Neural crest cell (in vitro differentiated cells): ENCODE measurements around the gene BMPR1A. TPM values are rescaled to one million over a fixed set of nuclear protein-coding genes. Genes with fewer than 3 reads are reported as not detected.

Experiments
- DNase-seq: peaks from one replicate; pipeline ENCODE4 v3.0.0; 2021; ENCODE audit warnings: low read depth, mixed read lengths, low spot score
- H3K27ac Mint-ChIP-seq: one replicate; pipeline ENCODE4 v1.8.0; 2021; ENCODE audit warnings: mild to moderate bottlenecking, mixed read lengths; ENCODE audit not compliant: unreplicated experiment
- H3K27me3 Mint-ChIP-seq: 2 replicates; pipeline ENCODE4 v1.8.0; 2021; ENCODE audit warnings: low read depth, mild to moderate bottlenecking, mixed read lengths
- H3K36me3 Mint-ChIP-seq: 2 replicates; pipeline ENCODE4 v1.8.0; 2021; ENCODE audit warnings: low read depth, mild to moderate bottlenecking, mixed read lengths
- H3K4me1 Mint-ChIP-seq: 2 replicates; pipeline ENCODE4 v1.8.0; 2021; ENCODE audit warnings: mixed read lengths
- H3K4me3 Mint-ChIP-seq: one replicate; pipeline ENCODE4 v1.8.0; 2021; ENCODE audit warnings: mild to moderate bottlenecking, mixed read lengths
- H3K9me3 Mint-ChIP-seq: 2 replicates; pipeline ENCODE4 v1.8.0; 2021; ENCODE audit warnings: mixed read lengths
- CTCF ChIP-seq: fragments of 200-600 bp; sonication (generic); conservative IDR thresholded peaks from 2 replicates; pipeline ENCODE4 v1.5.0; 2021; ENCODE audit warnings: antibody characterized with exemption, mild to moderate bottlenecking
- total RNA-seq: library from RNA; stranded (reverse); gene quantifications from 2 replicates; pipeline ENCODE4 v1.2.1, GENCODE V29; 2021

The BMPR1A gene
- total RNA-seq, 1 donor from 2014 or later, result 78.6 TPM

GRCh38 chr10:86942441-86943315, 186.3 kb downstream of the BMPR1A start:
- H3K27ac Mint-ChIP-seq, result no peak overlapping the region
- no peaks in the 10 kb centered on the region for H3K9me3 Mint-ChIP-seq
- no peak overlapping the region for H3K4me3 Mint-ChIP-seq
- H3K36me3 Mint-ChIP-seq, result no peaks in the 10 kb centered on the region
- no peaks in the 10 kb centered on the region for H3K27me3 Mint-ChIP-seq
- TF ChIP-seq CTCF, result no peak
- DNase-seq, result no peak
- H3K4me1 Mint-ChIP-seq, result peaks cover 17% of the 10 kb centered on the region

- no peak for DNase-seq
- Mint-ChIP-seq H3K36me3 (no peaks in the 10 kb centered on the region), H3K27me3 (no peaks in the 10 kb centered on the region), H3K4me1 (peaks cover 17% of the 10 kb centered on the region), H3K27ac (no peak overlapping the region), H3K4me3 (no peak overlapping the region), H3K9me3 (no peaks in the 10 kb centered on the region)
- TF ChIP-seq CTCF, result no peak
Measured at GRCh38 chr10:86943316-86944030, 187.1 kb downstream of the BMPR1A start.

GRCh38 chr10:86944031-86944419, 187.6 kb downstream of the BMPR1A start:
- H3K27ac Mint-ChIP-seq, result no peak overlapping the region
- H3K36me3 Mint-ChIP-seq, result no peaks in the 10 kb centered on the region
- H3K4me3 Mint-ChIP-seq, result no peak overlapping the region
- no peaks in the 10 kb centered on the region for H3K9me3 Mint-ChIP-seq
- TF ChIP-seq CTCF, result no peak
- H3K27me3 Mint-ChIP-seq, result no peaks in the 10 kb centered on the region
- H3K4me1 Mint-ChIP-seq, result peaks cover 17% of the 10 kb centered on the region
- DNase-seq, result no peak

- Mint-ChIP-seq H3K36me3 (no peaks in the 10 kb centered on the region), H3K27me3 (no peaks in the 10 kb centered on the region), H3K4me3 (no peak overlapping the region), H3K27ac (no peak overlapping the region), H3K9me3 (no peaks in the 10 kb centered on the region), H3K4me1 (peaks cover 16% of the 10 kb centered on the region)
- no peak for TF ChIP-seq CTCF
- DNase-seq, result no peak
Measured at GRCh38 chr10:86944471-86944870, 188.1 kb downstream of the BMPR1A start.

GRCh38 chr10:86944907-86945306, 188.5 kb downstream of the BMPR1A start:
- DNase-seq, result no peak
- H3K36me3 Mint-ChIP-seq, result no peaks in the 10 kb centered on the region
- no peaks in the 10 kb centered on the region for H3K27me3 Mint-ChIP-seq
- H3K27ac Mint-ChIP-seq, result no peak overlapping the region
- no peak for TF ChIP-seq CTCF
- peaks cover 13% of the 10 kb centered on the region for H3K4me1 Mint-ChIP-seq
- no peak overlapping the region for H3K4me3 Mint-ChIP-seq
- no peaks in the 10 kb centered on the region for H3K9me3 Mint-ChIP-seq
